ENCODE data around the gene PLK3. TPM values are rescaled to one million over a fixed set of nuclear protein-coding genes. Genes with fewer than 3 reads are reported as not detected.
"Not testable (repeated sequence)": the region's sequence is repeated elsewhere in the genome, so short reads cannot be mapped to it uniquely, and the experiment has no call there.

The PLK3 gene
- total and polyA plus RNA-seq, 2 donors from 2014 or later, result 4.4 to 24.3 TPM

- Histone ChIP-seq H3K9ac (ENCODE audit: low read length in 3 of 3) (no peak within 1 kb of the TSS), H3K27ac (ENCODE audit: low read depth in 2 of 2, low read length in 2 of 2) (no peak within 1 kb of the TSS), H3K36me3 (ENCODE audit: control insufficient read depth in 2 of 3, insufficient read depth in 3 of 3, low read length in 3 of 3) (no peaks in the 10 kb centered on the region), H3K27me3 (ENCODE audit: control insufficient read depth, insufficient read depth, low read length) (no peaks in the 10 kb centered on the region), H3K9me3 (ENCODE audit: control insufficient read depth in 2 of 3, insufficient read depth in 1 of 3, low read length in 3 of 3) (no peaks in the 10 kb centered on the region), H3K4me1 (ENCODE audit: control insufficient read depth in 2 of 3, insufficient read depth in 2 of 3, low read depth in 1 of 3, low read length in 3 of 3) (peaks cover 0 to 23% (median 8%) of the 10 kb centered on the region in 3 donors), H3K4me3 (ENCODE audit: low read length in 3 of 3) (no peak within 1 kb of the TSS)
- TF ChIP-seq, protein P1, sequence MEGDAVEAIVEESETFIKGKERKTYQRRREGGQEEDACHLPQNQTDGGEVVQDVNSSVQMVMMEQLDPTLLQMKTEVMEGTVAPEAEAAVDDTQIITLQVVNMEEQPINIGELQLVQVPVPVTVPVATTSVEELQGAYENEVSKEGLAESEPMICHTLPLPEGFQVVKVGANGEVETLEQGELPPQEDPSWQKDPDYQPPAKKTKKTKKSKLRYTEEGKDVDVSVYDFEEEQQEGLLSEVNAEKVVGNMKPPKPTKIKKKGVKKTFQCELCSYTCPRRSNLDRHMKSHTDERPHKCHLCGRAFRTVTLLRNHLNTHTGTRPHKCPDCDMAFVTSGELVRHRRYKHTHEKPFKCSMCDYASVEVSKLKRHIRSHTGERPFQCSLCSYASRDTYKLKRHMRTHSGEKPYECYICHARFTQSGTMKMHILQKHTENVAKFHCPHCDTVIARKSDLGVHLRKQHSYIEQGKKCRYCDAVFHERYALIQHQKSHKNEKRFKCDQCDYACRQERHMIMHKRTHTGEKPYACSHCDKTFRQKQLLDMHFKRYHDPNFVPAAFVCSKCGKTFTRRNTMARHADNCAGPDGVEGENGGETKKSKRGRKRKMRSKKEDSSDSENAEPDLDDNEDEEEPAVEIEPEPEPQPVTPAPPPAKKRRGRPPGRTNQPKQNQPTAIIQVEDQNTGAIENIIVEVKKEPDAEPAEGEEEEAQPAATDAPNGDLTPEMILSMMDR (IDR thresholded peaks at IDR 0.05; ENCODE audit: borderline replicate concordance, extremely low read depth, insufficient read depth), result no peak
- intact Hi-C loops (cut with DNase I), result loop anchor here (10.0 kb wide), 1 partner anchor 47 kb away; no protein-coding TSS in a partner anchor
- peak in 2 of 5 donors; percentile 14 to 35 for DNase-seq
- FAIRE-seq, result no peak
These were observed 11.9 kb upstream of the PLK3 start, which contains the start of gene BEST4 for GRCh38 chr1:44788120-44788860. Gene BEST4 (minus strand): TSS chr1:44788170. CDS start chr1:44787705, 465 bp downstream.

GRCh38 chr1:44790968-44791801 lies 9.0 kb upstream of the PLK3 start:
- intact Hi-C loops (cut with DNase I), result no loop called here
- FAIRE-seq, result no peak

GRCh38 chr1:44792736-44793502 lies 7.3 kb upstream of the PLK3 start:
- no peak for FAIRE-seq
- intact Hi-C loops (cut with DNase I), result no loop called here
- no peak overlapping the region for H3K27ac ChIP-seq (ENCODE audit: low read depth in 2 of 2, low read length in 2 of 2)

More at GRCh38 chr1:44790968-44791801, 9.0 kb upstream of the PLK3 start:
- Histone ChIP-seq H3K9me3 (ENCODE audit: control insufficient read depth in 2 of 3, insufficient read depth in 1 of 3, low read length in 3 of 3) (no peaks in the 10 kb centered on the region), H3K4me1 (ENCODE audit: control insufficient read depth in 2 of 3, insufficient read depth in 2 of 3, low read depth in 1 of 3, low read length in 3 of 3) (peaks cover 0 to 5% (median 0%) of the 10 kb centered on the region in 3 donors), H3K4me3 (ENCODE audit: low read length in 3 of 3) (no peak overlapping the region), H3K27ac (ENCODE audit: low read depth in 2 of 2, low read length in 2 of 2) (no peak overlapping the region), H3K9ac (ENCODE audit: low read length in 3 of 3) (no peak overlapping the region), H3K36me3 (ENCODE audit: control insufficient read depth in 2 of 3, insufficient read depth in 3 of 3, low read length in 3 of 3) (no peaks in the 10 kb centered on the region), H3K27me3 (ENCODE audit: control insufficient read depth, insufficient read depth, low read length) (no peaks in the 10 kb centered on the region)
- TF ChIP-seq, protein P1 (IDR thresholded peaks at IDR 0.05; ENCODE audit: borderline replicate concordance, extremely low read depth, insufficient read depth), result no peak
- DNase-seq, result peak in 2 of 5 donors; percentile 32 to 50

GRCh38 chr1:44797886-44798285 lies 2.3 kb upstream of the PLK3 start:
- H3K9me3 ChIP-seq (ENCODE audit: control insufficient read depth in 2 of 3, insufficient read depth in 1 of 3, low read length in 3 of 3); H3K27me3 ChIP-seq (ENCODE audit: control insufficient read depth, insufficient read depth, low read length); H3K27ac ChIP-seq (ENCODE audit: low read depth in 2 of 2, low read length in 2 of 2); H3K9ac ChIP-seq (ENCODE audit: low read length in 3 of 3); FAIRE-seq; intact Hi-C loops (cut with DNase I); H3K4me3 ChIP-seq (ENCODE audit: low read length in 3 of 3); H3K36me3 ChIP-seq (ENCODE audit: control insufficient read depth in 2 of 3, insufficient read depth in 3 of 3, low read length in 3 of 3): not testable (repeated sequence)
- DNase-seq, result peak in 1 of 5 donors; percentile 34
- peaks cover 0 to 15% (median 5%) of the 10 kb centered on the region in 3 donors for H3K4me1 ChIP-seq (ENCODE audit: control insufficient read depth in 2 of 3, insufficient read depth in 2 of 3, low read depth in 1 of 3, low read length in 3 of 3)

More at GRCh38 chr1:44792736-44793502, 7.3 kb upstream of the PLK3 start:
- TF ChIP-seq, protein P1 (IDR thresholded peaks at IDR 0.05; ENCODE audit: borderline replicate concordance, extremely low read depth, insufficient read depth), result no peak
- H3K9me3 ChIP-seq (ENCODE audit: control insufficient read depth in 2 of 3, insufficient read depth in 1 of 3, low read length in 3 of 3), result no peaks in the 10 kb centered on the region
- DNase-seq, result peak in 1 of 5 donors; percentile 52
- H3K27me3 ChIP-seq (ENCODE audit: control insufficient read depth, insufficient read depth, low read length), result no peaks in the 10 kb centered on the region
- no peak overlapping the region for H3K4me3 ChIP-seq (ENCODE audit: low read length in 3 of 3)
- H3K9ac ChIP-seq (ENCODE audit: low read length in 3 of 3), result no peak overlapping the region
- H3K4me1 ChIP-seq (ENCODE audit: control insufficient read depth in 2 of 3, insufficient read depth in 2 of 3, low read depth in 1 of 3, low read length in 3 of 3), result no peaks in the 10 kb centered on the region
- no peaks in the 10 kb centered on the region for H3K36me3 ChIP-seq (ENCODE audit: control insufficient read depth in 2 of 3, insufficient read depth in 3 of 3, low read length in 3 of 3)

Measured in kidney (tissue), 14 donors.